HepG2 (cell line): ENCODE measurements around the gene ZDHHC19. TPM values are rescaled to one million over a fixed set of nuclear protein-coding genes. Genes with fewer than 3 reads are reported as not detected.

ENCODE experiments used
- ARID4A ChIP-seq: sonication (generic); formaldehyde crosslinking; IDR thresholded peaks from 2 replicates; pipeline ENCODE4 v1.5.0; 2020; ENCODE audit warnings: mild to moderate bottlenecking, missing genetic modification reagents, borderline replicate concordance
- CHD4 ChIP-seq: fragments of 200-600 bp; sonication (generic); IDR thresholded peaks from 2 replicates; pipeline ENCODE4 v1.7.0; 2017; ENCODE audit warnings: mild to moderate bottlenecking, low read length, borderline replicate concordance
- HDAC1 ChIP-seq: sonication (generic); formaldehyde crosslinking; IDR thresholded peaks from 2 replicates; pipeline ENCODE4 v1.5.1; 2020; ENCODE audit warnings: mild to moderate bottlenecking, missing genetic modification reagents
- HMG20A ChIP-seq: IDR thresholded peaks from 2 replicates; pipeline ENCODE4 v1.6.1; 2016; ENCODE audit warnings: borderline replicate concordance
- HMGXB4 ChIP-seq, 2 experiments: sonication (generic) in 1 of 2; formaldehyde crosslinking in 1 of 2; IDR thresholded peaks; 2 replicates each; pipeline versions ENCODE4 v1.4.0 to v1.6.1; 2018 to 2020; ENCODE audit warnings: missing genetic modification reagents in 2 of 2, borderline replicate concordance in 1 of 2, low read depth in 1 of 2, mild to moderate bottlenecking in 1 of 2, missing biosample characterization in 1 of 2
- IKZF5 ChIP-seq: IDR thresholded peaks from 2 replicates; pipeline ENCODE4 v1.6.1; 2018; ENCODE audit warnings: missing genetic modification reagents, mild to moderate bottlenecking, missing compliant biosample characterization
- MIER3 ChIP-seq: IDR thresholded peaks from 2 replicates; pipeline ENCODE4 v1.6.1; 2016; ENCODE audit warnings: missing compliant biosample characterization, borderline replicate concordance
- MNT ChIP-seq: fragments of 450-650 bp; IDR thresholded peaks from 2 replicates; pipeline ENCODE4 v1.6.1; 2016
- MTERF4 ChIP-seq: sonication (generic); formaldehyde crosslinking; IDR thresholded peaks from 2 replicates; pipeline ENCODE4 v1.8.0; 2023; ENCODE audit warnings: mild to moderate bottlenecking, missing genetic modification reagents
- NONO ChIP-seq, 2 experiments: fragments of 450-650 bp in 1 of 2; sonication (generic) in 1 of 2; formaldehyde crosslinking in 1 of 2; IDR thresholded peaks in 1 of 2; conservative IDR thresholded peaks in 1 of 2; 2 replicates each; pipeline versions ENCODE4 v1.6.1 to v1.8.0; 2017 to 2022; ENCODE audit warnings: mild to moderate bottlenecking in 1 of 2, missing genetic modification reagents in 1 of 2, moderate library complexity in 1 of 2
- NR2C2 ChIP-seq: sonication (generic); formaldehyde crosslinking; IDR thresholded peaks from 2 replicates; pipeline ENCODE4 v1.4.0; 2020; ENCODE audit warnings: missing genetic modification reagents, mild to moderate bottlenecking, moderate library complexity, borderline replicate concordance
- SP1 ChIP-seq, 2 experiments: fragments of 450-650 bp in 1 of 2; sonication (generic) in 1 of 2; formaldehyde crosslinking in 1 of 2; IDR thresholded peaks; 2 replicates each; pipeline versions ENCODE4 v1.4.0 to v1.6.1; 2016 to 2020; ENCODE audit warnings: missing genetic modification reagents in 1 of 2
- TCF7 ChIP-seq: sonication (generic); IDR thresholded peaks from 2 replicates; pipeline ENCODE4 v1.6.1; 2016; ENCODE audit warnings: antibody characterized with exemption, low read depth
- TFDP2 ChIP-seq: sonication (generic); formaldehyde crosslinking; IDR thresholded peaks from 2 replicates; pipeline ENCODE4 v1.4.0; 2020; ENCODE audit warnings: missing genetic modification reagents
- ZFYVE20 ChIP-seq: sonication (generic); formaldehyde crosslinking; IDR thresholded peaks from 2 replicates; pipeline ENCODE4 v1.8.0; 2023; ENCODE audit warnings: low read depth, mild to moderate bottlenecking, moderate library complexity, missing genetic modification reagents, borderline replicate concordance
- ZNF567 ChIP-seq: sonication (generic); formaldehyde crosslinking; IDR thresholded peaks from 2 replicates; pipeline ENCODE4 v1.8.1; 2023; ENCODE audit warnings: mild to moderate bottlenecking, missing genetic modification reagents, borderline replicate concordance
- ZSCAN20 ChIP-seq: sonication (generic); formaldehyde crosslinking; IDR thresholded peaks from 2 replicates; pipeline ENCODE4 v1.4.0; 2020; ENCODE audit warnings: missing genetic modification reagents, mild to moderate bottlenecking, borderline replicate concordance
- polyA plus RNA-seq, 8 experiments: library from polyadenylated mRNA; depleted of rRNA in 3 of 8; stranded (reverse) in 7 of 8; unstranded in 1 of 8; fragments of >200 nt; fragmentation: Illumina TruSeq in 4 of 8; extraction: Trizol in 4 of 8; gene quantifications; 2 replicates each; pipeline versions ENCODE4 v1.2.1 to v1.2.3, GENCODE V29; 2011 to 2016; ENCODE audit warnings: low read depth in 4 of 8, missing spikeins in 1 of 8, mixed read lengths in 1 of 8; ENCODE audit not compliant: insufficient read depth in 1 of 8
- total RNA-seq, 5 experiments: library from RNA; depleted of rRNA; stranded (reverse); fragments of >200 nt; fragmentation: Illumina TruSeq; extraction: Trizol; gene quantifications; 2 replicates each; pipeline ENCODE4 v1.2.3, GENCODE V29; 2016; ENCODE audit warnings: low read depth in 1 of 5

Gene ZDHHC19
- total and polyA plus RNA-seq, 2 of the 13 experiments (the other 11 are each of a cell fraction or from before 2014, with no cell fraction given): 0.22 to 0.53 TPM

- TF ChIP-seq MNT: no peak
- TF ChIP-seq ZSCAN20: no peak
- no peak for TF ChIP-seq HDAC1
- TF ChIP-seq SP1 (IDR thresholded peaks at IDR 0.05): no peak
- TF ChIP-seq SP1 (CRISPR knock-in tag; IDR thresholded peaks at IDR 0.05): no peak
- TF ChIP-seq HMGXB4 (CRISPR knock-in tag; IDR thresholded peaks at IDR 0.05; ENCODE audit: borderline replicate concordance in 1 of 2, low read depth in 1 of 2): peak; percentile 34 to 43; a peak in 1 of 4 replicates
- TF ChIP-seq CHD4: no peak
- 0 out of 2 replicates have a peak, but pooled peaks have one; percentile 29 for TF ChIP-seq MTERF4 (CRISPR knock-in tag)
- no peak for TF ChIP-seq ZNF567 (CRISPR knock-in tag)
- no peak for TF ChIP-seq MIER3 (CRISPR knock-in tag)
- no peak for TF ChIP-seq TCF7
- TF ChIP-seq NR2C2 (CRISPR knock-in tag): no peak
- peak; percentile 27; the same call in 1 of the 2 replicates for TF ChIP-seq TFDP2 (CRISPR knock-in tag)
- peak; percentile 36; the same call in 1 of the 2 replicates for TF ChIP-seq ARID4A
- no peak for TF ChIP-seq ZFYVE20
- TF ChIP-seq IKZF5: no peak
- TF ChIP-seq NONO (IDR thresholded peaks at IDR 0.05): no peak
- no peak for TF ChIP-seq NONO (CRISPR knock-in tag; conservative IDR thresholded peaks at IDR 0.05)
- no peak for TF ChIP-seq HMG20A (CRISPR knock-in tag)
Measured at GRCh38 chr3:196202516-196202970, 8.7 kb downstream of the ZDHHC19 start (continued).
